ENCODE results near the gene KRTAP10-2.

GRCh38 chr21:44567481-44568171 is 16.3 kb upstream of the KRTAP10-2 start:
- no peak for TF ChIP-seq GATA2 (IDR thresholded peaks at IDR 0.05; ENCODE audit: low read depth, low read length)
- TF ChIP-seq GATA3 (IDR thresholded peaks at IDR 0.05; ENCODE audit: low read depth, low read length), result no peak

All from SH-SY5Y (cell line).